ENCODE results near the gene TPCN2.

TPCN2 gene

GRCh38 chr11:69122630-69123431 lies 74.1 kb downstream of the TPCN2 start:
- DNase-seq (ENCODE audit: low read depth, low spot score) = peak; percentile 74
- no peaks in the 10 kb centered on the region for H3K36me3 ChIP-seq (ENCODE audit: control insufficient read depth, insufficient read depth, low read length)
- no peak overlapping the region for H3K27ac ChIP-seq (ENCODE audit: low read length)
- no CpG with 5 or more reads among the region's 27 CpGs for WGBS (ENCODE audit: insufficient coverage, insufficient read length)
- H3K4me3 ChIP-seq (ENCODE audit: low read length) = no peak overlapping the region
- no peaks in the 10 kb centered on the region for H3K9me3 ChIP-seq (ENCODE audit: control insufficient read depth, insufficient read depth, low read length)
- peaks cover 11% of the 10 kb centered on the region for H3K4me1 ChIP-seq (ENCODE audit: control insufficient read depth, insufficient read depth, low read length)
- no peaks in the 10 kb centered on the region for H3K27me3 ChIP-seq (ENCODE audit: control insufficient read depth, insufficient read depth, low read length)

GRCh38 chr11:69123593-69124545 lies 75.1 kb downstream of the TPCN2 start:
- DNase-seq (ENCODE audit: low read depth, low spot score) = no peak
- no peak overlapping the region for H3K27ac ChIP-seq (ENCODE audit: low read length)
- no CpG with 5 or more reads among the region's 27 CpGs for WGBS (ENCODE audit: insufficient coverage, insufficient read length)
- H3K36me3 ChIP-seq (ENCODE audit: control insufficient read depth, insufficient read depth, low read length) = no peaks in the 10 kb centered on the region
- H3K9me3 ChIP-seq (ENCODE audit: control insufficient read depth, insufficient read depth, low read length) = no peaks in the 10 kb centered on the region
- H3K27me3 ChIP-seq (ENCODE audit: control insufficient read depth, insufficient read depth, low read length) = no peaks in the 10 kb centered on the region
- H3K4me3 ChIP-seq (ENCODE audit: low read length) = no peak overlapping the region
- peaks cover 11% of the 10 kb centered on the region for H3K4me1 ChIP-seq (ENCODE audit: control insufficient read depth, insufficient read depth, low read length)

- Histone ChIP-seq H3K27ac (ENCODE audit: low read length) (no peak overlapping the region), H3K4me3 (ENCODE audit: low read length) (no peak overlapping the region), H3K27me3 (ENCODE audit: control insufficient read depth, insufficient read depth, low read length) (no peaks in the 10 kb centered on the region), H3K9me3 (ENCODE audit: control insufficient read depth, insufficient read depth, low read length) (no peaks in the 10 kb centered on the region), H3K4me1 (ENCODE audit: control insufficient read depth, insufficient read depth, low read length) (peaks cover 11% of the 10 kb centered on the region), H3K36me3 (ENCODE audit: control insufficient read depth, insufficient read depth, low read length) (no peaks in the 10 kb centered on the region)
- WGBS (ENCODE audit: insufficient coverage, insufficient read length) = no CpG with 5 or more reads among the region's 3 CpGs
- DNase-seq (ENCODE audit: low read depth, low spot score) = no peak
These were observed 77.1 kb downstream of the TPCN2 start for GRCh38 chr11:69125861-69126260.

- Histone ChIP-seq H3K9me3 (ENCODE audit: control insufficient read depth, insufficient read depth, low read length) (no peaks in the 10 kb centered on the region), H3K36me3 (ENCODE audit: control insufficient read depth, insufficient read depth, low read length) (no peaks in the 10 kb centered on the region), H3K27ac (ENCODE audit: low read length) (no peak overlapping the region), H3K4me3 (ENCODE audit: low read length) (no peak overlapping the region), H3K4me1 (ENCODE audit: control insufficient read depth, insufficient read depth, low read length) (peaks cover 11% of the 10 kb centered on the region), H3K27me3 (ENCODE audit: control insufficient read depth, insufficient read depth, low read length) (no peaks in the 10 kb centered on the region)
- DNase-seq (ENCODE audit: low read depth, low spot score) = no peak
- WGBS (ENCODE audit: insufficient coverage, insufficient read length) = no CpG with 5 or more reads among the region's 12 CpGs
These were observed 77.6 kb downstream of the TPCN2 start for GRCh38 chr11:69126286-69126685.

- no peaks in the 10 kb centered on the region for H3K9me3 ChIP-seq (ENCODE audit: control insufficient read depth, insufficient read depth, low read length)
- no CpG with 5 or more reads among the region's 26 CpGs for WGBS (ENCODE audit: insufficient coverage, insufficient read length)
- no peaks in the 10 kb centered on the region for H3K27me3 ChIP-seq (ENCODE audit: control insufficient read depth, insufficient read depth, low read length)
- no peak for DNase-seq (ENCODE audit: low read depth, low spot score)
- peaks cover 6% of the 10 kb centered on the region for H3K4me1 ChIP-seq (ENCODE audit: control insufficient read depth, insufficient read depth, low read length)
- H3K36me3 ChIP-seq (ENCODE audit: control insufficient read depth, insufficient read depth, low read length) = no peaks in the 10 kb centered on the region
- no peak overlapping the region for H3K4me3 ChIP-seq (ENCODE audit: low read length)
- no peak overlapping the region for H3K27ac ChIP-seq (ENCODE audit: low read length)
These were observed 78.5 kb downstream of the TPCN2 start for GRCh38 chr11:69127081-69127850.

- Histone ChIP-seq H3K27me3 (ENCODE audit: control insufficient read depth, insufficient read depth, low read length) (no peaks in the 10 kb centered on the region), H3K4me3 (ENCODE audit: low read length) (no peak overlapping the region), H3K9me3 (ENCODE audit: control insufficient read depth, insufficient read depth, low read length) (no peaks in the 10 kb centered on the region), H3K36me3 (ENCODE audit: control insufficient read depth, insufficient read depth, low read length) (no peaks in the 10 kb centered on the region), H3K27ac (ENCODE audit: low read length) (no peak overlapping the region), H3K4me1 (ENCODE audit: control insufficient read depth, insufficient read depth, low read length) (peaks cover 4% of the 10 kb centered on the region)
- WGBS (ENCODE audit: insufficient coverage, insufficient read length) = no CpG with 5 or more reads among the region's 1 CpG
- DNase-seq (ENCODE audit: low read depth, low spot score) = no peak
These were observed 79.2 kb downstream of the TPCN2 start for GRCh38 chr11:69127884-69128283.

- no peaks in the 10 kb centered on the region for H3K27me3 ChIP-seq (ENCODE audit: control insufficient read depth, insufficient read depth, low read length)
- 0 out of 2 replicates have a peak, but pooled peaks cover 1% of the 10 kb centered on the region for H3K4me1 ChIP-seq (ENCODE audit: control insufficient read depth, insufficient read depth, low read length)
- no peak overlapping the region for H3K4me3 ChIP-seq (ENCODE audit: low read length)
- H3K36me3 ChIP-seq (ENCODE audit: control insufficient read depth, insufficient read depth, low read length) = no peaks in the 10 kb centered on the region
- DNase-seq (ENCODE audit: low read depth, low spot score) = no peak
- no peaks in the 10 kb centered on the region for H3K9me3 ChIP-seq (ENCODE audit: control insufficient read depth, insufficient read depth, low read length)
- WGBS (ENCODE audit: insufficient coverage, insufficient read length) = 100% methylated on average over 1 of the region's 2 CpGs
- no peak overlapping the region for H3K27ac ChIP-seq (ENCODE audit: low read length)
These were observed 80.3 kb downstream of the TPCN2 start for GRCh38 chr11:69129053-69129452.

- Histone ChIP-seq H3K9me3 (ENCODE audit: control insufficient read depth, insufficient read depth, low read length) (no peaks in the 10 kb centered on the region), H3K36me3 (ENCODE audit: control insufficient read depth, insufficient read depth, low read length) (no peaks in the 10 kb centered on the region), H3K4me1 (ENCODE audit: control insufficient read depth, insufficient read depth, low read length) (0 out of 2 replicates have a peak, but pooled peaks cover 1% of the 10 kb centered on the region), H3K27me3 (ENCODE audit: control insufficient read depth, insufficient read depth, low read length) (no peaks in the 10 kb centered on the region), H3K27ac (ENCODE audit: low read length) (no peak overlapping the region), H3K4me3 (ENCODE audit: low read length) (no peak overlapping the region)
- no CpG with 5 or more reads among the region's 7 CpGs for WGBS (ENCODE audit: insufficient coverage, insufficient read length)
- DNase-seq (ENCODE audit: low read depth, low spot score) = no peak
These were observed 80.9 kb downstream of the TPCN2 start for GRCh38 chr11:69129647-69130046.

- H3K36me3 ChIP-seq (ENCODE audit: control insufficient read depth, insufficient read depth, low read length) = no peaks in the 10 kb centered on the region
- no peaks in the 10 kb centered on the region for H3K4me1 ChIP-seq (ENCODE audit: control insufficient read depth, insufficient read depth, low read length)
- H3K9me3 ChIP-seq (ENCODE audit: control insufficient read depth, insufficient read depth, low read length) = no peaks in the 10 kb centered on the region
- WGBS (ENCODE audit: insufficient coverage, insufficient read length) = no CpG with 5 or more reads among the region's 9 CpGs
- no peaks in the 10 kb centered on the region for H3K27me3 ChIP-seq (ENCODE audit: control insufficient read depth, insufficient read depth, low read length)
- no peak for DNase-seq (ENCODE audit: low read depth, low spot score)
- H3K27ac ChIP-seq (ENCODE audit: low read length) = no peak overlapping the region
- H3K4me3 ChIP-seq (ENCODE audit: low read length) = no peak overlapping the region
These were observed 81.9 kb downstream of the TPCN2 start for GRCh38 chr11:69130654-69131053.

- no peaks in the 10 kb centered on the region for H3K9me3 ChIP-seq (ENCODE audit: control insufficient read depth, insufficient read depth, low read length)
- no peaks in the 10 kb centered on the region for H3K4me1 ChIP-seq (ENCODE audit: control insufficient read depth, insufficient read depth, low read length)
- H3K36me3 ChIP-seq (ENCODE audit: control insufficient read depth, insufficient read depth, low read length) = no peaks in the 10 kb centered on the region
- H3K27me3 ChIP-seq (ENCODE audit: control insufficient read depth, insufficient read depth, low read length) = no peaks in the 10 kb centered on the region
- WGBS (ENCODE audit: insufficient coverage, insufficient read length) = no CpG with 5 or more reads among the region's 11 CpGs
- no peak for DNase-seq (ENCODE audit: low read depth, low spot score)
- no peak overlapping the region for H3K4me3 ChIP-seq (ENCODE audit: low read length)
- no peak overlapping the region for H3K27ac ChIP-seq (ENCODE audit: low read length)
These were observed 82.4 kb downstream of the TPCN2 start for GRCh38 chr11:69131121-69131566.

All from iPS DF 6.9 (cell line).